Mesendoderm (in vitro differentiated cells): ENCODE results near the gene CAMTA1.

Experiments
- DNase-seq: peaks from one replicate; pipeline ENCODE4 v3.0.0; 2013
- H2AK5ac ChIP-seq: 2 replicates; pipeline ENCODE4 v1.6.1; 2013; ENCODE audit warnings: low read length, inconsistent platforms
- H2BK120ac ChIP-seq: 2 replicates; pipeline ENCODE4 v1.6.1; 2013; ENCODE audit warnings: low read depth, mild to moderate bottlenecking, low read length, moderate library complexity, mixed read lengths
- H2BK15ac ChIP-seq: replicated peaks from 2 replicates; pipeline ENCODE4 v1.6.1; 2013; ENCODE audit warnings: low read depth, mild to moderate bottlenecking, moderate library complexity
- H2BK5ac ChIP-seq: 2 replicates; pipeline ENCODE4 v1.6.1; 2013; ENCODE audit warnings: low read length, inconsistent platforms
- H3K18ac ChIP-seq: 2 replicates; pipeline ENCODE4 v1.6.1; 2013; ENCODE audit warnings: mild to moderate bottlenecking, low read length, mixed read lengths
- H3K23ac ChIP-seq: one replicate; pipeline ENCODE4 v1.6.1; 2013; ENCODE audit warnings: low read length
- H3K27ac ChIP-seq: 2 replicates; pipeline ENCODE4 v1.5.1; 2013; ENCODE audit warnings: low read depth, mild to moderate bottlenecking, inconsistent platforms, low read length, moderate library complexity
- H3K27me3 ChIP-seq: 2 replicates; pipeline ENCODE4 v1.6.1; 2013; ENCODE audit warnings: low read length, control low read depth, mild to moderate bottlenecking, inconsistent platforms; ENCODE audit not compliant: insufficient read depth, poor library complexity
- H3K36me3 ChIP-seq: 2 replicates; pipeline ENCODE4 v1.6.1; 2013; ENCODE audit warnings: low read length, inconsistent platforms; ENCODE audit not compliant: control insufficient read depth, insufficient read depth
- H3K4ac ChIP-seq: one replicate; pipeline ENCODE4 v1.6.1; 2013; ENCODE audit warnings: low read depth, mild to moderate bottlenecking, low read length, moderate library complexity
- H3K4me1 ChIP-seq: 2 replicates; pipeline ENCODE4 v1.6.1; 2013; ENCODE audit warnings: low read depth, low read length, inconsistent platforms; ENCODE audit not compliant: control insufficient read depth
- H3K4me2 ChIP-seq: 2 replicates; pipeline ENCODE4 v1.6.1; 2013; ENCODE audit warnings: low read length
- H3K4me3 ChIP-seq: 2 replicates; pipeline ENCODE4 v1.5.1; 2013; ENCODE audit warnings: mild to moderate bottlenecking, low read length
- H3K56ac ChIP-seq: one replicate; pipeline ENCODE4 v1.6.1; 2013; ENCODE audit warnings: low read length
- H3K79me1 ChIP-seq: 2 replicates; pipeline ENCODE4 v1.6.1; 2013; ENCODE audit warnings: low read length, inconsistent platforms
- H3K79me2 ChIP-seq: 2 replicates; pipeline ENCODE4 v1.6.1; 2013; ENCODE audit warnings: mild to moderate bottlenecking, low read length; ENCODE audit not compliant: control insufficient read depth, insufficient read depth
- H3K9ac ChIP-seq: 2 replicates; pipeline ENCODE4 v1.6.1; 2013; ENCODE audit warnings: low read length, inconsistent platforms
- H4K5ac ChIP-seq: one replicate; pipeline ENCODE4 v1.6.1; 2013; ENCODE audit warnings: low read length
- H4K8ac ChIP-seq: one replicate; pipeline ENCODE4 v1.6.1; 2013; ENCODE audit warnings: low read depth, mild to moderate bottlenecking, control low read depth, low read length, moderate library complexity
- WGBS: extraction: QIAGEN DNeasy Blood & Tissue Kit; methylation state at CpG from one replicate; pipeline ENCODE4 v1.1.7; 2013; ENCODE audit warnings: low lambda C conversion rate, missing lambda C conversion rate; ENCODE audit not compliant: insufficient coverage; ENCODE audit errors: extremely low coverage; 5-methylcytosine and 5-hydroxymethylcytosine counted together

The CAMTA1 gene

GRCh38 chr1:7642418-7642704, 857.1 kb downstream of the CAMTA1 start:
- WGBS = no CpG with 5 or more reads among the region's 9 CpGs

GRCh38 chr1:7642781-7643529, 857.7 kb downstream of the CAMTA1 start:
- Histone ChIP-seq H2BK120ac (no peak overlapping the region), H3K79me2 (no peaks in the 10 kb centered on the region), H3K4me3 (no peak overlapping the region), H2BK5ac (no peak overlapping the region), H3K9ac (no peak overlapping the region), H3K27ac (no peak overlapping the region), H2AK5ac (no peak overlapping the region), H3K23ac (no peak overlapping the region), H4K5ac (no peak overlapping the region), H4K8ac (no peak overlapping the region), H3K36me3 (no peaks in the 10 kb centered on the region), H3K56ac (no peak overlapping the region), H3K4me2 (no peak overlapping the region), H3K4ac (no peak overlapping the region), H3K27me3 (no peaks in the 10 kb centered on the region), H3K4me1 (no peaks in the 10 kb centered on the region), H2BK15ac (no peak overlapping the region), H3K18ac (no peak overlapping the region), H3K79me1 (no peaks in the 10 kb centered on the region)
- DNase-seq = no peak
- no CpG with 5 or more reads among the region's 3 CpGs for WGBS

More at GRCh38 chr1:7642418-7642704, 857.1 kb downstream of the CAMTA1 start:
- H3K4ac ChIP-seq = no peak overlapping the region
- DNase-seq = no peak
- H2AK5ac ChIP-seq = no peak overlapping the region
- H3K27ac ChIP-seq = no peak overlapping the region
- no peak overlapping the region for H3K56ac ChIP-seq
- H2BK120ac ChIP-seq = no peak overlapping the region
- no peak overlapping the region for H3K9ac ChIP-seq
- H2BK5ac ChIP-seq = no peak overlapping the region
- H3K27me3 ChIP-seq = no peaks in the 10 kb centered on the region
- no peaks in the 10 kb centered on the region for H3K79me2 ChIP-seq
- H3K4me2 ChIP-seq = no peak overlapping the region
- no peaks in the 10 kb centered on the region for H3K36me3 ChIP-seq
- H3K4me1 ChIP-seq = no peaks in the 10 kb centered on the region
- H3K18ac ChIP-seq = no peak overlapping the region
- no peak overlapping the region for H2BK15ac ChIP-seq
- H4K8ac ChIP-seq = no peak overlapping the region
- no peak overlapping the region for H4K5ac ChIP-seq
- no peak overlapping the region for H3K23ac ChIP-seq
- no peak overlapping the region for H3K4me3 ChIP-seq
- no peaks in the 10 kb centered on the region for H3K79me1 ChIP-seq

- H3K79me1 ChIP-seq = no peaks in the 10 kb centered on the region
- DNase-seq = no peak
Observed at GRCh38 chr1:7643530-7643929, 858.3 kb downstream of the CAMTA1 start.

GRCh38 chr1:7644086-7644485, 858.8 kb downstream of the CAMTA1 start:
- H3K79me1 ChIP-seq = no peaks in the 10 kb centered on the region
- no peak overlapping the region for H3K18ac ChIP-seq
- H2BK15ac ChIP-seq = no peak overlapping the region
- H3K79me2 ChIP-seq = no peaks in the 10 kb centered on the region
- H2BK120ac ChIP-seq = no peak overlapping the region
- H3K36me3 ChIP-seq = no peaks in the 10 kb centered on the region
- H2AK5ac ChIP-seq = no peak overlapping the region
- no peaks in the 10 kb centered on the region for H3K4me1 ChIP-seq
- no peak overlapping the region for H4K8ac ChIP-seq
- H3K4ac ChIP-seq = no peak overlapping the region
- no peaks in the 10 kb centered on the region for H3K27me3 ChIP-seq
- H3K27ac ChIP-seq = no peak overlapping the region
- peak; percentile 85 for DNase-seq
- H4K5ac ChIP-seq = no peak overlapping the region
- no peak overlapping the region for H3K4me3 ChIP-seq
- no CpG with 5 or more reads among the region's 3 CpGs for WGBS
- H3K4me2 ChIP-seq = no peak overlapping the region
- no peak overlapping the region for H3K9ac ChIP-seq
- no peak overlapping the region for H3K56ac ChIP-seq
- H3K23ac ChIP-seq = no peak overlapping the region
- no peak overlapping the region for H2BK5ac ChIP-seq

More at GRCh38 chr1:7643530-7643929, 858.3 kb downstream of the CAMTA1 start:
- Histone ChIP-seq H3K9ac (no peak overlapping the region), H3K79me2 (no peaks in the 10 kb centered on the region), H4K5ac (no peak overlapping the region), H3K4me1 (no peaks in the 10 kb centered on the region), H3K23ac (no peak overlapping the region), H3K27ac (no peak overlapping the region), H3K4me3 (no peak overlapping the region), H2AK5ac (no peak overlapping the region), H3K4ac (no peak overlapping the region), H4K8ac (no peak overlapping the region), H2BK15ac (no peak overlapping the region), H2BK120ac (no peak overlapping the region), H3K56ac (no peak overlapping the region), H3K36me3 (no peaks in the 10 kb centered on the region), H3K4me2 (no peak overlapping the region), H3K18ac (no peak overlapping the region), H3K27me3 (no peaks in the 10 kb centered on the region), H2BK5ac (no peak overlapping the region)
- no CpG with 5 or more reads among the region's 11 CpGs for WGBS

GRCh38 chr1:7644961-7645750, 859.9 kb downstream of the CAMTA1 start:
- H4K8ac ChIP-seq = no peak overlapping the region
- H2AK5ac ChIP-seq = no peak overlapping the region
- H3K79me2 ChIP-seq = no peaks in the 10 kb centered on the region
- no peak overlapping the region for H3K56ac ChIP-seq
- no peak overlapping the region for H3K27ac ChIP-seq
- H4K5ac ChIP-seq = no peak overlapping the region
- no peak overlapping the region for H3K18ac ChIP-seq
- H3K4me3 ChIP-seq = no peak overlapping the region
- no peak overlapping the region for H3K9ac ChIP-seq
- WGBS = no CpG with 5 or more reads among the region's 16 CpGs
- no peak overlapping the region for H2BK5ac ChIP-seq
- H3K79me1 ChIP-seq = no peaks in the 10 kb centered on the region
- H2BK15ac ChIP-seq = no peak overlapping the region
- H3K23ac ChIP-seq = no peak overlapping the region
- H3K4me2 ChIP-seq = no peak overlapping the region
- no peak for DNase-seq
- H3K4ac ChIP-seq = no peak overlapping the region
- no peaks in the 10 kb centered on the region for H3K27me3 ChIP-seq
- no peaks in the 10 kb centered on the region for H3K36me3 ChIP-seq
- H2BK120ac ChIP-seq = no peak overlapping the region
- no peaks in the 10 kb centered on the region for H3K4me1 ChIP-seq
